ENCODE measurements around the gene SIX2. TPM values are rescaled to one million over a fixed set of nuclear protein-coding genes. Genes with fewer than 3 reads are reported as not detected.

Gene SIX2
- total RNA-seq, 2 experiments from 2014 or later = not detected

DNA sequence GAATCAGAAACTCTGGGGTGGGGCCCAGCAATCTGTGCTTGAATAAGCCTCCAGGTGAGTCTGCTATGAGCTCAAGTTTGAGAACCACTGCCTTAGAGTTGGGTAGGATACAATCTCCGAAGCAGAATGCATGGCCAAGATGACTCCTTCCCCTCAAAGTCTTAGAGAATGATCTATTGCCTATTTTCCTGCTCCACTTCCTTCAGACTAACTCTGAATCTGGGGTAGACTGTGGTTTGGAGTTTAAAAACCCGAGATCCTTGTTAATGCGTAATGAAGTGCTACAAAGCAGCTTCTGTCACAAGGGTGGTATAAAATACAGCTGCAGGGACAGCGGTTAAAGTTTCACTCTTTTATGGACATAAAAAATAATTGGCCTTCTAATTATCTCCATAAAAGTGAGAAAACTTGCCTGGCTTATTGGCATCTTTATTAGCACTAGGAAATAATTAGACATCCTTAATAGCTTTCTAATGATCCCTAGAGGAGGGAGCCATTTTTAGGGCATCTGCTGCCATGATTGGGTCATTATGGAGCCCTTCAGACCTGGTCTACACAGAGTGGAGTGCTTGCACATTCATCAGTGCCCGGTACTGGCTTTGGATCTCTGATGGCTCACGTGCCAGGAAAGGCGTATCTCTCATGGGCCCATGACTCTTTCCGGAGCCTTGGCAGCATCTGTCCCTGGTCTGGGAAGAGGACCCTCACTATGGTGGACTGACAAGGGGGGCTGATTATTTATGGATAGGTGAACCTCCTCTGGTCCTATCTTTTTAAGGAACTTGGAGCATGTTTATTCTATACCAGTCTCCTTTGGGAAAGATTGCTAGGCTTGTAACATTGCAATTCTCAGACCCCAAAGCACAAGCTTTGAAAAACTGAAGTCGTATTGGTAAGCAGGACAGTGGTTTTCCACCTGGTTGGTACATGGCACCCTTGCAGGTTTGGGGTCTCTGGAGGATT lies 28.2 kb downstream of the SIX2 start:
- Mint-ChIP-seq H3K36me3 (no peaks in the 10 kb centered on the region), H3K27me3 (peaks cover 14% of the 10 kb centered on the region), H3K27ac (no peak overlapping the region), H3K4me3 (no peak overlapping the region), H3K9me3 (ENCODE audit: low read depth) (no peaks in the 10 kb centered on the region), H3K4me1 (no peaks in the 10 kb centered on the region)
- ATAC-seq = no peak
- CTCF ChIA-PET = interaction anchor here (0.7 to 7.8 kb wide), 21 partner anchors 8 to 798 kb away, joined by 3 to 59 read pairs (median 4); no protein-coding TSS in a partner anchor
- no peak for DNase-seq

DNA sequence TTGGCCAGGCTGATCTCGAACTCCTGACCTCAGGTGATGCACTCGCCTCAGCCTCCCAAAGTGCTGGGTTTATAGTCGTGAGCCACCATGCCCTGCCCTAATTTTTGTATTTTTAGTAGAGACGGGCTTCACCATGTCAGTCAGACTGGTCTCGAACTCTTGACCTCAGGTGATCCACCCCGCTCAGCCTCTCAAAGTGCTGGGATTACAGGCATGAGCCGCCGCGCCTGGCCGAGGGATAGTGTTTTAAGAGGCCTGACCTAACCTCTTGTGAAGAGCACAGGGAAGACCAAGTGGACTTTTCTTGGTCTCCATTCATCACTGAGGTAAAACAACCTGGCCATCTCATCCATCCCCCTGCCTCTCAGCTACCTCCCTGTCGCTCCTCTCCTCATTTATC lies 29.7 kb downstream of the SIX2 start:
- H3K27ac Mint-ChIP-seq = no peak overlapping the region
- CTCF ChIA-PET = interaction anchor here (1.3 to 7.8 kb wide), 2 partner anchors 10 to 515 kb away, joined by 3 to 59 read pairs; no protein-coding TSS in a partner anchor
- no peak overlapping the region for H3K4me3 Mint-ChIP-seq

DNA sequence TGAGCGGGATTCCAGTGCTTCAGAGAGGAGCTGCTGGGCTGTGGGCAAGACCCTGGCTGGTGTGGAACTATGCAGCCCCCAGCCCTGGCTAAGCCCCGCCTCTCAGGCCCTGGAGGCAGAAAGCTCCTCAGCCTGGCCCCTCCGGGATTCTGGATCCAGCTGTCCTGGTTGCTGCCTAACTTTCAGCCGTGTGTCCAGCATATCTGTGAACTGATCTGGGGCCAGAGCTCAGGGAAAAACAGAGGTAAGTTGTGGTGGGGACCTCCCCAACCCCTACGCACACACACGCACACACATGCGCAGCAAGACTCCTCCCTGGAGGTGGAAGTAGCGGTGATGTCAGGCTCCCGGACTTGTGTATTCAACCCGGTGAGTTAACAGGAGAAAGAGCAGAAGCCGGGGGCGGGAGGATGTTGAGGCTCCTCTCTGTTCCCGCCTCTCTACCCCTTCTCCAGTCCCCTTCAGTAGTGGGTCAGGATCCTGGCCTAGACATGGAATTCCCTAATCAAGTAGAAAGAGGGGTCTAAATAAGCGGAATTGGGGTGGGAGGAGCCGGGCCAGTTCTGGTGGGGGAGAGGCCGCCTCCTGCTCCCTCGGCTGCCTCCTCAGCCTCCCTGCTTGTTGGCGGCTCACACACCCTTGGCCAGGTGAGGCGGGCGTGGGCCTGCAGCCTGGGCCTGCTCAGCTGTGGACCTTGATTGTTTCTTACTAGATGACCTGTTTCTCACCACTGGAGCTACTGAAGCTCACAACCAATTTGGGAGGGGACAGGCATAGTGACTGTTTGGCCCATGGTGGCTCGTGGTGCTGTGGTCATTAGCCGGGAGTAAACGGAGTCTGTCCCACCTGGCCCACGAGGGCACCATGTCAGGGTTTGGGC lies 33.4 kb downstream of the SIX2 start:
- ATAC-seq (no peak), DNase-seq (no peak)
- no peak overlapping the region for H3K27ac Mint-ChIP-seq
- no peaks in the 10 kb centered on the region for H3K9me3 Mint-ChIP-seq (ENCODE audit: low read depth)
- peaks cover 6% of the 10 kb centered on the region for H3K27me3 Mint-ChIP-seq
- H3K4me3 Mint-ChIP-seq = no peak overlapping the region
- no peaks in the 10 kb centered on the region for H3K4me1 Mint-ChIP-seq
- CTCF ChIA-PET = interaction anchor here (1.3 kb wide), 1 partner anchor 519 kb away, joined by 3 read pairs; no protein-coding TSS in a partner anchor
- H3K36me3 Mint-ChIP-seq = no peaks in the 10 kb centered on the region

More for the DNA sequence above, 29.7 kb downstream of the SIX2 start:
- DNase-seq = no peak
- H3K36me3 Mint-ChIP-seq = no peaks in the 10 kb centered on the region
- no peaks in the 10 kb centered on the region for H3K9me3 Mint-ChIP-seq (ENCODE audit: low read depth)
- no peaks in the 10 kb centered on the region for H3K4me1 Mint-ChIP-seq
- H3K27me3 Mint-ChIP-seq = peaks cover 14% of the 10 kb centered on the region
- no peak for ATAC-seq

DNA sequence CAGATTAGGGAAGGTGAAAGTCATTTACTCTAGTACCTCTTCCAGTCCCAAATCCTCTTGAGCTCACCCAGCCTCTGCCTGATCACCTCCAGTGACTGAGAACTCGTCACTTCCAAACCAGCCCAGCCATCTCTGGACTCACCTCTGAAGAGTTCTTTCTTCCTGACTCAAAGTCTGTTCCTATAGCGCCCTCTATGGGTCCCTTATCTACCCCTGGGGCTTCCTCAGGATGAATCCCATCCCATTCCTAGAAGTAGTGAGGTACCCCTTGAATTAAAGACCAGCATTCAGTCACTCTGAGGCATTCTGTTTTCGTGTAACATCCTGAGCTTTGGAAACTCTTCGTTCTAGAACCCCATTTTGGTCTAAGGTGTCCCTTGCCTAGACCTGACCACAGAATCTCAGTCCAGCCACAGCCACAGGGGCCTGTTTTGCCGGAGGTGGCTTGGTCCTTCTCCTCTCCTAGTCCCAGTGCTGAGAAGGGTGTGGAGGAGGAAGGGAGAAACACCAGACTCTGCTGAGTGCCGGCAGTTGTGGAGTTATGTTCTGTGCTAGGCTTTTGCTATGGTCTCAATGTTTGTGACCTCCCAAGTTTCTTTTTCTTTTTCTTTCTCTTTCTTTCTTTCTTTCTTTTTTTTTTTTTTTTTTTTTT lies 35.1 kb downstream of the SIX2 start:
- Mint-ChIP-seq H3K27ac (no peak overlapping the region), H3K27me3 (peaks cover 4% of the 10 kb centered on the region), H3K4me3 (no peak overlapping the region), H3K36me3 (no peaks in the 10 kb centered on the region), H3K4me1 (no peaks in the 10 kb centered on the region), H3K9me3 (ENCODE audit: low read depth) (no peaks in the 10 kb centered on the region)
- DNase-seq (no peak), ATAC-seq (no peak)
- CTCF ChIA-PET = interaction anchor here (2.5 kb wide), 1 partner anchor 8 kb away, joined by 20 read pairs; no protein-coding TSS in a partner anchor

DNA sequence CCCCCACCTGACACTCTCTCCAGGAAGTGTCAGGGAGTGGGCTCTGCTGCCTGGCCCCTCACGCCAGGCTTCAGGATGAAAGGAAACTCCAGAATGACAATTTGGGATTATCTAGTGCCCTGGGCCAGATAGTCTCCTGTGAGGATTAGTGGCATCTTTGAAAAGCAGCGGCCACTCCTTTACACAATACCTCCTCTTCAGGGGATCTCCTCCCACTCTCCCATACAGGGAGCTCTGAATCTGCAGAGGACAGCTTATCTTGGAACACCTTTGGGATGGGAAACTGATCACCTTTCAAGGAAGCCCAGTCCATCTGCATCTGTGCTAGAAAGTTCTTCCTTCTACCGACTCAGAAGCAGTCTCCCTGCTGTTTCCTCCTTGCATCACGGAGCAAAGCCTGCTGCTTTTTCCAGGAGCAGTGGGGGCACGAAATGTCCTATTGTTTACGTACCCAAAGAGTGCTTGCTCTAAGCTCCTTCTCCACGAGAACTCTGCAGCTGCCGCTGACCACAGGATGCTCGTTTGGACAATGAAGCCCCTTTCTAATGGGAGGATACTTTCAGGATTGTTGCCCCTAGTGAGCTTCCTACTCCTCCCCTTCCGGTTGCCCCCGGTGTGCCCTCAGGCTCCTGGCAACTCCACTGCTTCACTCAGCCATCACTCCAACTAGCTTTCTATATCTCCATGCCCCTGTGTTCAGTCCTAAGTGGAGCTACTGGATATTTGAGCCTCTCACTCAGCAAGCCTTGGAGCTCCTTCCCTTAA lies 36.3 kb downstream of the SIX2 start:
- DNase-seq (no peak), ATAC-seq (no peak)
- Mint-ChIP-seq H3K27ac (no peak overlapping the region), H3K4me3 (no peak overlapping the region), H3K36me3 (no peaks in the 10 kb centered on the region), H3K4me1 (no peaks in the 10 kb centered on the region), H3K27me3 (peaks cover 2% of the 10 kb centered on the region), H3K9me3 (ENCODE audit: low read depth) (no peaks in the 10 kb centered on the region)
- CTCF ChIA-PET = interaction anchor here (0.7 to 2.5 kb wide), 2 partner anchors 10 to 19 kb away, joined by 3 to 20 read pairs; no protein-coding TSS in a partner anchor

DNA sequence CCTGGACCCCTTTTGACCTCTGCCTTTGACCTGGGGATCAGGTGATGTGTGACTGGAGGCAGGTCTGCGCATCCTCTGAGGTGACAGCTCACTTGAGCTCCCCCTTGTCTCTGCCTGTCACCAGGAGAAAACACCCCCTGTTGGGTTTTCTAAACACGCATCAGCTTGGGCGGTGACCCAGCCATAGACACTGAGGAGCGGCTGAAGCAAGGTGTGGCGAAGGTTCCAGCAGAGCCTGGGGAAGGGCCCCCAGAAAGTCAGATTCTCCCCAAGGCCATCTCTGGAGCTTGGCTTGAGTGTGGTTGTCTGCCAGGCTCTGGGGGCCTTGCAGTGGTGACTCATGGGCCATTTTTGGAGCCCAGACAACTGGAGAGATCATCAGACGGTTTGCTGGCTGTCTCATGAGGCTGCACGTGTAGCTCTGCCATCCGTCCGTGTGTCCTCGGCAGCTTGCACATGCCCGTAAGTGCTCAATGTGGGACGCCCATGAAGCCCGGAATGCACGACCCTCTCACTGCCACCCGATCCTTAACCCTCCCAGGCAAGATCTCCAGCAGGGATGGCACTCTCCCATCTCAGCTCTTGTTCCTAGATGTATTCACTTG lies 38.3 kb downstream of the SIX2 start:
- CTCF ChIA-PET = interaction anchor here (1.8 kb wide), 2 partner anchors 14 to 492 kb away, joined by 5 read pairs; no protein-coding TSS in a partner anchor
- no peaks in the 10 kb centered on the region for H3K4me1 Mint-ChIP-seq
- H3K4me3 Mint-ChIP-seq = no peak overlapping the region

DNA sequence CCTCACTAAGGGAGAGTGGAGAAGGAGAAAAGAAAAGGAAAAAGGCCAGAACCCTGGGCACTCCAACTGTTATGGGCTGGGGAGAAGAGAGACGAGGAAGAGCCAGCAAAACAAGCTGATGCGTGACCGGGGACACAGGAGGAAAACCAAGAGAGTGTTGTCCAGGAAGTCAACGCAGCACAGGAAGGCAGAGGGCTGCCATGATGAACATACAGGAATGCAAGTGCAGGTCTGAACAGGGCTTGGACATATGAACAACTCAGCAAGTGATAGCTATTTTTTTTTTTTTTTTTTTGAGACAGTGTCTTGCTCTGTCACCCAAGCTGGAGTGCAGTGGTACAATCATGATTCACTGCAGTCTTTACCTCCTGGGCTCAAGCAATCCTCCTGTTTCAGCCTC lies 39.3 kb downstream of the SIX2 start:
- CTCF ChIA-PET = interaction anchor here (0.8 to 1.8 kb wide), 3 partner anchors 9 to 490 kb away, joined by 3 to 5 read pairs (median 5); no protein-coding TSS in a partner anchor
- Mint-ChIP-seq H3K4me3 (no peak overlapping the region), H3K27ac (no peak overlapping the region), H3K4me1 (no peaks in the 10 kb centered on the region), H3K36me3 (no peaks in the 10 kb centered on the region), H3K27me3 (peaks cover 12% of the 10 kb centered on the region), H3K9me3 (ENCODE audit: low read depth) (no peaks in the 10 kb centered on the region)
- ATAC-seq (no peak), DNase-seq (no peak)

More for the DNA sequence above, 38.3 kb downstream of the SIX2 start:
- Mint-ChIP-seq H3K36me3 (no peaks in the 10 kb centered on the region), H3K9me3 (ENCODE audit: low read depth) (no peaks in the 10 kb centered on the region), H3K27me3 (peaks cover 9% of the 10 kb centered on the region), H3K27ac (no peak overlapping the region)
- DNase-seq (no peak), ATAC-seq (no peak)

DNA sequence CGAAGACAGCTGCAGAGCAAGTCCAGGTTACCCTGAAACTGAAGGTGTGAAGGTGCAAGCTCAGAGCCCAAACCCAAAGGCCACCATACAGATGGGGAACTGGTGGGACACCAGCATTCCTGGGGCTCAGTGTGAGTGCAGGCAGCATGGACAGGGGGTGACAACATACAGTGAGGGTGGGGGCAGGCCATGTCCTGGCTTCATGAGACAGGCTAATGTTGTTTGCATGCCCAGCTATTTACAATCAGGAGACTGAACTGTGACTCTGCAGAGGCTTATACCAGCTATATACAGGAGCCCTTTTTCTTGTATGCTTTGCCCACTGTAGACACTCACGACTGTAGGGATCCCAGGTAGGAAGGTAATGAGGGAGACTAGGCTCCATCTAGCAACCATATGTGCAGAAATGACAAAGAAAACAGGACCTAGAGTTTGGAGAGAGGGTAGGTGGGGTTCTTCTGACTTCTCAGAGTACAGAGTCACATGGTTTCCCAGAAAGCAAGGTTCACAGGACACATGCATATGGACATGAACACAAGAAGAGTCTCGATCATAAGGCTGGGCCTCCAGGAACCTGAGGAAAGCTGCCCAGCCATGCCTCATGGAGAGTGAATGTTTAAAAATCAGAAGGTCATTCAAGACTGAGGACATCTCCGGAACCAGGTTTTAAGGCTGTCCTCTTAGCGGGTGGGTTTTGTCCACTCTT lies 41.4 kb downstream of the SIX2 start:
- Mint-ChIP-seq H3K27me3 (peaks cover 16% of the 10 kb centered on the region), H3K36me3 (no peaks in the 10 kb centered on the region), H3K9me3 (ENCODE audit: low read depth) (no peaks in the 10 kb centered on the region), H3K4me3 (no peak overlapping the region), H3K27ac (no peak overlapping the region), H3K4me1 (no peaks in the 10 kb centered on the region)
- ATAC-seq (no peak), DNase-seq (no peak)
- CTCF ChIA-PET = interaction anchor here (1.1 to 1.7 kb wide), 2 partner anchors 11 to 14 kb away, joined by 3 to 5 read pairs; no protein-coding TSS in a partner anchor

DNA sequence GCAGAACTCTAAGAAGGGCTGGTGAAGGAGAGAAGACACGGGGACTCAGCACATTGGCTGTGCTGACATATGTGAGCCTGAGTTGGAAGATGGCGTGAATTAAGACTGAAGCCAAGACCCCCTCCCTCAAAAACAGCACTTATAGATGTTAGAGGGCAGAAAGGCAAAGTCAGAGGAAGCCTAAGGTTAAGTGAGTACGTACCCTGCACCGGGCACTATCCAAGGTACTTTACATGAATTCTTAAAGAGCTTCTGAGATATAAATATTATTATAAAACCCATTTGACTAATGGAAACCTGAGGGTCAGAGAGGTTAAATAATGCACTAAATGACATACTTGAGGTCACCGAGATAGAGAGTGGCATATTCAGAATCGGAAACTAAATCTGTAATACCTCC lies 42.2 kb downstream of the SIX2 start:
- Mint-ChIP-seq H3K27ac (no peak overlapping the region), H3K9me3 (ENCODE audit: low read depth) (no peaks in the 10 kb centered on the region), H3K36me3 (no peaks in the 10 kb centered on the region), H3K4me3 (no peak overlapping the region), H3K4me1 (no peaks in the 10 kb centered on the region), H3K27me3 (peaks cover 20% of the 10 kb centered on the region)
- CTCF ChIA-PET = interaction anchor here (1.1 to 1.7 kb wide), 2 partner anchors 10 to 14 kb away, joined by 3 to 5 read pairs; no protein-coding TSS in a partner anchor
- no peak for DNase-seq
- ATAC-seq = no peak

DNA sequence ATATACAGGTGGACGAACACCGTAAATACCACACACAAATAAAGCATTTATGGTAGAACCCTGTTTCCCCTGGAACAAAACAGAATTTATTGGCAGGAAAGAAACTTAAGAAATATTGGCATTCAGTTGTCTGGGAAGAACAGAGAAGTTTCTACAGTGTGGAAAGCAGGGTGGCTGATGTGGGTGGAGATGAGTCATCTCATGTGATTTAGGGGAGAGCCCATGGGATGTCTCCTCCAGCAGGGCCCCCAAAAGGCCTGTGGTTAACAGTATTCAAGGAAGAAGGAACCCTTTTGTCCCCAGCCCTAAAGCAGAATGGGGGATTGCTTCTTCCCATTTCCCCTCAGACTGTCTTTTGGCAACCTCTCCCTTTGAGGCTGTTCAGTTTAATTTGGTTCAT lies 43.6 kb downstream of the SIX2 start:
- Mint-ChIP-seq H3K9me3 (ENCODE audit: low read depth) (no peaks in the 10 kb centered on the region), H3K27ac (no peak overlapping the region), H3K36me3 (no peaks in the 10 kb centered on the region), H3K27me3 (peaks cover 20% of the 10 kb centered on the region), H3K4me1 (no peaks in the 10 kb centered on the region), H3K4me3 (no peak overlapping the region)
- CTCF ChIA-PET = no interaction called here
- no peak for ATAC-seq
- DNase-seq = no peak

DNA sequence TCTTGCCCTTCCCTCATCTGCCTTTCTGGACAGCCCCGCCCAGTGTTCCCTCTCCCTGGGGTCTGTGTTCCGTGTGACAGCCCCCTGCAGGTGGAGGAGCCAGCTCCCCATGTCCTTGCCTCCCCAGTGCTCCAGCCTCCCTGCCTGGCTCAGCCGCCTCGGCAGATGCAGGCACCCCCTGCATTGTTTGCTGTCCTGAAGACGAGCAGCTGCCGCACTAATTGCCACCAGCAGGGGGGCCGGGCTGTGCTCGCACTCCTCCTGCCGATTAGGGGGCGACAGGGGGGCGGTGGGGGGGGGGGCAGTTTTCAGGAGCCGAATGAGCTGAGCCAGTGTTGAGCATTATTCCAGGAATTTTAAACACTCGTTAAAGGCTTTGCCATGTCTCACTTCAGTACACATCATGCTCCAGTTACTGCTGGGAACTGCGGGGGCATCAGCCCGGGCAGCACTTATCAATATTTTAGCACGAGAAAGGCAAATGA lies 44.5 kb downstream of the SIX2 start:
- Mint-ChIP-seq H3K36me3 (no peaks in the 10 kb centered on the region), H3K27me3 (peaks cover 24% of the 10 kb centered on the region), H3K27ac (no peak overlapping the region), H3K9me3 (ENCODE audit: low read depth) (no peaks in the 10 kb centered on the region), H3K4me1 (no peaks in the 10 kb centered on the region), H3K4me3 (no peak overlapping the region)
- ATAC-seq (no peak), DNase-seq (no peak)
- CTCF ChIA-PET = interaction anchor here (1.1 to 1.2 kb wide), 2 partner anchors 8 to 11 kb away, joined by 3 to 4 read pairs; no protein-coding TSS in a partner anchor

Measured in activated CD8-positive, alpha-beta memory T cell treated with anti-CD3 and anti-CD28 coated beads, Interleukin-2, amount 10 ng/mL, durations not matched to agents 7 days and 5 days (primary cell).